Peyer's patch (tissue), 4 donors: ENCODE data around the gene AGBL3.

Source experiments
- POLR2A ChIP-seq, 2 donors: fragments of 450-650 bp; IDR thresholded peaks; one replicate each; pipeline ENCODE4 v1.5.1; 2017; ENCODE audit warnings: antibody characterized with exemption in 2 of 2, mild to moderate bottlenecking in 2 of 2, moderate library complexity in 2 of 2
- TF ChIP-seq, protein P1 (sequence below), 6 experiments: fragments of 450-650 bp in 4 of 6; fragments of 200-600 bp in 2 of 6; sonication (generic) in 1 of 6; IDR thresholded peaks; one replicate each; pipeline ENCODE4 v1.5.1; 2017 to 2019; ENCODE audit warnings: antibody characterized with exemption in 6 of 6, mild to moderate bottlenecking in 3 of 6, moderate library complexity in 1 of 6

DNA sequence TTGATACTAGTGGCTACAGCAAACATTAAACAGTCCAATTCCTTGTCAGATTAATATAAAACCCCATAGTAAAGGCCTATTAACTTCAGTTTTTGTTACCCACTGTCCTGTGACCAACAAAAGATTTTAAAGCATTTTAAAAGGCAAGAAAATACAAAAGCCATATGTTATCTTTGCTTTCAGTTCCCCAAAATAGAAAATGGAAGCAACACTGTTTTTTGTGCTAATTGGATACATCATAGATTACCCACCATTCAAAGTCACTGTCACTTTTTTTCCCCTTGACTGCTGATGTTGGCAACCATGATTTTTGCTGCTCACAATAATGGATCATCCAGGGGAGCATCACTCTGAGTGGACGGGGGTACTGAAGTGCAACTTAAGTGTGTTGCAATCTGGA lies 109.1 kb downstream of the AGBL3 start:
- TF ChIP-seq, protein P1, sequence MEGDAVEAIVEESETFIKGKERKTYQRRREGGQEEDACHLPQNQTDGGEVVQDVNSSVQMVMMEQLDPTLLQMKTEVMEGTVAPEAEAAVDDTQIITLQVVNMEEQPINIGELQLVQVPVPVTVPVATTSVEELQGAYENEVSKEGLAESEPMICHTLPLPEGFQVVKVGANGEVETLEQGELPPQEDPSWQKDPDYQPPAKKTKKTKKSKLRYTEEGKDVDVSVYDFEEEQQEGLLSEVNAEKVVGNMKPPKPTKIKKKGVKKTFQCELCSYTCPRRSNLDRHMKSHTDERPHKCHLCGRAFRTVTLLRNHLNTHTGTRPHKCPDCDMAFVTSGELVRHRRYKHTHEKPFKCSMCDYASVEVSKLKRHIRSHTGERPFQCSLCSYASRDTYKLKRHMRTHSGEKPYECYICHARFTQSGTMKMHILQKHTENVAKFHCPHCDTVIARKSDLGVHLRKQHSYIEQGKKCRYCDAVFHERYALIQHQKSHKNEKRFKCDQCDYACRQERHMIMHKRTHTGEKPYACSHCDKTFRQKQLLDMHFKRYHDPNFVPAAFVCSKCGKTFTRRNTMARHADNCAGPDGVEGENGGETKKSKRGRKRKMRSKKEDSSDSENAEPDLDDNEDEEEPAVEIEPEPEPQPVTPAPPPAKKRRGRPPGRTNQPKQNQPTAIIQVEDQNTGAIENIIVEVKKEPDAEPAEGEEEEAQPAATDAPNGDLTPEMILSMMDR (IDR thresholded peaks at IDR 0.05), result no peak
- no peak for TF ChIP-seq POLR2A (IDR thresholded peaks at IDR 0.05)
